ENCODE data around the gene WSCD2. TPM values are rescaled to one million over a fixed set of nuclear protein-coding genes. Genes with fewer than 3 reads are reported as not detected.

WSCD2 gene
- total RNA-seq, 1 donor from 2014 or later = 4.2 TPM

GRCh38 chr12:108270849-108271143, 141.7 kb downstream of the WSCD2 start:
- Histone ChIP-seq H3K9me3 (no peaks in the 10 kb centered on the region), H3K4me1 (no peaks in the 10 kb centered on the region), H3K4me3 (no peak overlapping the region), H3K36me3 (no peaks in the 10 kb centered on the region), H3K27me3 (no peaks in the 10 kb centered on the region), H3K27ac (no peak overlapping the region)
- intact Hi-C loops (cut with DNase I) = no loop called here
- TF ChIP-seq POLR2AphosphoS5 (IDR thresholded peaks at IDR 0.05; ENCODE audit: insufficient read depth in 1 of 2, low read depth in 1 of 2) (no peak), CTCF (IDR thresholded peaks at IDR 0.05) (no peak), POLR2A (IDR thresholded peaks at IDR 0.05) (no peak)
- no peak for DNase-seq (ENCODE audit: extremely low spot score in 2 of 2)

GRCh38 chr12:108271951-108272872, 143.1 kb downstream of the WSCD2 start:
- Histone ChIP-seq H3K9me3 (no peaks in the 10 kb centered on the region), H3K27ac (no peak overlapping the region), H3K4me1 (no peaks in the 10 kb centered on the region), H3K4me3 (no peak overlapping the region), H3K27me3 (no peaks in the 10 kb centered on the region), H3K36me3 (no peaks in the 10 kb centered on the region)
- TF ChIP-seq CTCF (IDR thresholded peaks at IDR 0.05) (no peak), POLR2A (IDR thresholded peaks at IDR 0.05) (no peak), POLR2AphosphoS5 (IDR thresholded peaks at IDR 0.05; ENCODE audit: insufficient read depth in 1 of 2, low read depth in 1 of 2) (no peak)
- no peak for DNase-seq (ENCODE audit: extremely low spot score in 2 of 2)
- intact Hi-C loops (cut with DNase I) = no loop called here

- no peak for TF ChIP-seq POLR2AphosphoS5 (IDR thresholded peaks at IDR 0.05; ENCODE audit: insufficient read depth in 1 of 2, low read depth in 1 of 2)
- intact Hi-C loops (cut with DNase I) = no loop called here
- Histone ChIP-seq H3K4me1 (no peaks in the 10 kb centered on the region), H3K27me3 (no peaks in the 10 kb centered on the region), H3K27ac (no peak overlapping the region), H3K36me3 (no peaks in the 10 kb centered on the region), H3K9me3 (no peaks in the 10 kb centered on the region), H3K4me3 (no peak overlapping the region)
- DNase-seq (ENCODE audit: extremely low spot score in 2 of 2) = no peak
These were observed 144.1 kb downstream of the WSCD2 start for GRCh38 chr12:108273217-108273616.

GRCh38 chr12:108277613-108278012, 148.5 kb downstream of the WSCD2 start:
- Histone ChIP-seq H3K9me3 (no peaks in the 10 kb centered on the region), H3K27ac (no peak overlapping the region), H3K4me3 (no peak overlapping the region), H3K36me3 (no peaks in the 10 kb centered on the region), H3K27me3 (no peaks in the 10 kb centered on the region), H3K4me1 (no peaks in the 10 kb centered on the region)
- no peak for TF ChIP-seq POLR2A (IDR thresholded peaks at IDR 0.05)
- no peak for TF ChIP-seq CTCF (IDR thresholded peaks at IDR 0.05)
- TF ChIP-seq POLR2AphosphoS5 (IDR thresholded peaks at IDR 0.05; ENCODE audit: insufficient read depth in 1 of 2, low read depth in 1 of 2) = no peak
- intact Hi-C loops (cut with DNase I) = no loop called here
- DNase-seq (ENCODE audit: extremely low spot score in 2 of 2) = no peak

GRCh38 chr12:108282160-108282559, 153.1 kb downstream of the WSCD2 start:
- no peaks in the 10 kb centered on the region for H3K27me3 ChIP-seq
- H3K36me3 ChIP-seq = no peaks in the 10 kb centered on the region
- no peaks in the 10 kb centered on the region for H3K9me3 ChIP-seq
- TF ChIP-seq POLR2AphosphoS5 (IDR thresholded peaks at IDR 0.05; ENCODE audit: insufficient read depth in 1 of 2, low read depth in 1 of 2) (no peak), CTCF (IDR thresholded peaks at IDR 0.05) (no peak), POLR2A (IDR thresholded peaks at IDR 0.05) (no peak)
- no peak overlapping the region for H3K27ac ChIP-seq
- H3K4me3 ChIP-seq = no peak overlapping the region
- no peaks in the 10 kb centered on the region for H3K4me1 ChIP-seq
- DNase-seq (ENCODE audit: extremely low spot score in 2 of 2) = no peak
- intact Hi-C loops (cut with DNase I) = no loop called here

Data from vagina (tissue), 2 donors.